Stimulated activated CD4-positive, alpha-beta T cell treated with anti-CD3 and anti-CD28 coated beads, TNF-alpha, amount 100 ng/mL, for 4 hours (primary cell): ENCODE results near the gene KIRREL1.
"Not testable (repeated sequence)": the region's sequence is repeated elsewhere in the genome, so short reads cannot be mapped to it uniquely, and the experiment has no call there.

Experiments used
- DNase-seq, 3 experiments: peaks; one replicate each; pipeline ENCODE4 v3.0.0-alpha.2; 2020; ENCODE audit warnings: low read depth in 3 of 3

KIRREL1 gene

GRCh38 chr1:158104891-158105290 lies 111.4 kb downstream of the KIRREL1 start:
- DNase-seq: no peak

- DNase-seq: no peak
Measured at GRCh38 chr1:158105352-158106095, 112.1 kb downstream of the KIRREL1 start.

- no peak for DNase-seq
Measured at GRCh38 chr1:158107916-158108315, 114.5 kb downstream of the KIRREL1 start.

- DNase-seq: peak in 1 of 3 experiments; percentile 7
Measured at GRCh38 chr1:158112994-158113758, 119.7 kb downstream of the KIRREL1 start.

- no peak for DNase-seq
Measured at GRCh38 chr1:158113759-158114127, 120.3 kb downstream of the KIRREL1 start.

- DNase-seq: no peak
Measured at GRCh38 chr1:158115126-158115525, 121.7 kb downstream of the KIRREL1 start.

- no peak for DNase-seq
Measured at GRCh38 chr1:158116311-158117167, 123.1 kb downstream of the KIRREL1 start.

- peak in 2 of 3 experiments; percentile 6 to 19 for DNase-seq
Measured at GRCh38 chr1:158117854-158118704, 124.6 kb downstream of the KIRREL1 start.

GRCh38 chr1:158118713-158119402 lies 125.4 kb downstream of the KIRREL1 start:
- no peak for DNase-seq

- DNase-seq: no peak
Measured at GRCh38 chr1:158119976-158120653, 126.7 kb downstream of the KIRREL1 start.

GRCh38 chr1:158121604-158122254 lies 128.3 kb downstream of the KIRREL1 start:
- no peak for DNase-seq

- no peak for DNase-seq
Measured at GRCh38 chr1:158122833-158123388, 129.5 kb downstream of the KIRREL1 start.

GRCh38 chr1:158124034-158124433 lies 130.6 kb downstream of the KIRREL1 start:
- no peak for DNase-seq

- DNase-seq: peak; percentile 34 to 49 (median 41)
Measured at GRCh38 chr1:158124999-158125398, 131.6 kb downstream of the KIRREL1 start.

GRCh38 chr1:158126425-158126824 lies 133.0 kb downstream of the KIRREL1 start:
- no peak for DNase-seq

- DNase-seq: not testable (repeated sequence)
Measured at GRCh38 chr1:158128531-158128930, 135.1 kb downstream of the KIRREL1 start.

GRCh38 chr1:158131217-158131616 lies 137.8 kb downstream of the KIRREL1 start:
- DNase-seq: no peak

GRCh38 chr1:158140764-158141192 lies 147.3 kb downstream of the KIRREL1 start:
- DNase-seq: no peak

GRCh38 chr1:158145173-158145719 lies 151.8 kb downstream of the KIRREL1 start:
- DNase-seq: no peak
